HL-60 (cell line): ENCODE results near the gene EFHC1.

Source experiments
- DNase-seq, 2 experiments: peaks; one replicate each; pipeline ENCODE4 v3.0.0-alpha.2; 2010 to 2020; ENCODE audit warnings: low read depth in 1 of 2, low spot score in 1 of 2
- H3K27ac ChIP-seq: fragments of 250-450 bp; sonication (Bioruptor Pico); replicated peaks from 2 replicates; pipeline ENCODE4 v1.5.1; 2020; ENCODE audit warnings: mild to moderate bottlenecking, moderate library complexity
- H3K27me3 ChIP-seq: fragments of 250-450 bp; sonication (Bioruptor Pico); 2 replicates; pipeline ENCODE4 v1.5.1; 2021; ENCODE audit warnings: mild to moderate bottlenecking, moderate library complexity; ENCODE audit not compliant: insufficient read depth, poor library complexity, severe bottlenecking
- H3K4me3 ChIP-seq: replicated peaks from 2 replicates; pipeline ENCODE4 v1.5.1; 2011; ENCODE audit warnings: mild to moderate bottlenecking, control low read depth, low read length; ENCODE audit not compliant: insufficient read depth
- CTCF ChIP-seq: IDR thresholded peaks from one replicate; pipeline ENCODE4 v1.5.1; 2011; ENCODE audit warnings: low read length, control low read depth, inconsistent platforms; ENCODE audit not compliant: insufficient read depth
- GABPA ChIP-seq: IDR thresholded peaks from 2 replicates; pipeline ENCODE4 v1.6.1; 2012; ENCODE audit warnings: low read depth
- POLR2AphosphoS5 ChIP-seq: IDR thresholded peaks from 2 replicates; pipeline ENCODE4 v1.6.1; 2012; ENCODE audit warnings: low read depth
- REST ChIP-seq: IDR thresholded peaks from 2 replicates; pipeline ENCODE4 v1.6.1; 2012; ENCODE audit warnings: low read depth; ENCODE audit not compliant: insufficient replicate concordance
- SPI1 ChIP-seq: IDR thresholded peaks from 2 replicates; pipeline ENCODE4 v1.6.1; 2012; ENCODE audit warnings: low read depth, mild to moderate bottlenecking, borderline replicate concordance

EFHC1 gene

GRCh38 chr6:52552278-52552643 lies 132.1 kb downstream of the EFHC1 start:
- H3K27ac ChIP-seq, result no peak overlapping the region

GRCh38 chr6:52553158-52553557 lies 133.0 kb downstream of the EFHC1 start:
- Histone ChIP-seq H3K27me3 (no peaks in the 10 kb centered on the region), H3K27ac (no peak overlapping the region), H3K4me3 (no peak overlapping the region)
- DNase-seq, result no peak
- TF ChIP-seq POLR2AphosphoS5 (no peak), SPI1 (no peak), CTCF (no peak), REST (no peak), GABPA (no peak)

More at GRCh38 chr6:52552278-52552643, 132.1 kb downstream of the EFHC1 start:
- no peak for DNase-seq
- Histone ChIP-seq H3K27me3 (no peaks in the 10 kb centered on the region), H3K4me3 (no peak overlapping the region)
- no peak for TF ChIP-seq SPI1
- no peak for TF ChIP-seq CTCF
- TF ChIP-seq GABPA, result no peak
- TF ChIP-seq REST, result no peak
- no peak for TF ChIP-seq POLR2AphosphoS5

GRCh38 chr6:52553719-52554118 lies 133.6 kb downstream of the EFHC1 start:
- no peak overlapping the region for H3K27ac ChIP-seq
- no peak overlapping the region for H3K4me3 ChIP-seq
- TF ChIP-seq POLR2AphosphoS5 (no peak), REST (no peak), CTCF (no peak), SPI1 (no peak), GABPA (no peak)
- DNase-seq, result no peak
- H3K27me3 ChIP-seq, result no peaks in the 10 kb centered on the region
